Testis (tissue), 2 donors: Measurements from ENCODE around the gene STIM2.

Source experiments
- CTCF ChIP-seq, 3 experiments: fragments of 450-650 bp in 2 of 3; fragments of 200-600 bp in 1 of 3; sonication (generic) in 1 of 3; IDR thresholded peaks; one replicate each; pipeline ENCODE4 v1.5.1; 2016 to 2019; ENCODE audit warnings: antibody characterized with exemption in 3 of 3, mild to moderate bottlenecking in 2 of 3, moderate library complexity in 1 of 3
- POLR2A ChIP-seq: fragments of 450-650 bp; IDR thresholded peaks from one replicate; pipeline ENCODE4 v1.6.1; 2017; ENCODE audit warnings: antibody characterized with exemption, mild to moderate bottlenecking, moderate library complexity

GRCh38 chr4:27018910-27019309 lies 158.3 kb downstream of the STIM2 start:
- TF ChIP-seq CTCF (IDR thresholded peaks at IDR 0.05) (no peak), POLR2A (no peak)
